ENCODE data around the gene XIRP2. TPM values are rescaled to one million over a fixed set of nuclear protein-coding genes. Genes with fewer than 3 reads are reported as not detected.

The XIRP2 gene
- total and polyA plus RNA-seq, 2 of the 13 experiments (the other 11 are each of a cell fraction or from before 2014, with no cell fraction given), result 0.04 to 0.05 TPM

GRCh38 chr2:166960702-166961270 is 72.5 kb downstream of the XIRP2 start (continued):
- no peak for TF ChIP-seq MNT (IDR thresholded peaks at IDR 0.05)
- TF ChIP-seq GPBP1L1 (CRISPR knock-in tag; IDR thresholded peaks at IDR 0.05), result no peak
- TF ChIP-seq CREM (IDR thresholded peaks at IDR 0.05), result no peak
- no peak for TF ChIP-seq CREM (CRISPR knock-in tag; IDR thresholded peaks at IDR 0.05)
- TF ChIP-seq ZFP37 (CRISPR knock-in tag; IDR thresholded peaks at IDR 0.05; ENCODE audit: borderline replicate concordance), result no peak

GRCh38 chr2:166961933-166962332 is 73.7 kb downstream of the XIRP2 start:
- WGBS (ENCODE audit: low lambda C conversion rate), result 47% methylated on average over 1 of the region's 1 CpG
- Histone ChIP-seq H3K79me2 (ENCODE audit: insufficient read depth, low read length) (no peaks in the 10 kb centered on the region), H3K4me1 (ENCODE audit: insufficient read depth, low read length) (0 out of 2 replicates have a peak, but pooled peaks cover 5% of the 10 kb centered on the region), H2AFZ (ENCODE audit: low read length) (no peak overlapping the region), H3K27me3 (ENCODE audit: control insufficient read depth in 1 of 2, insufficient read depth in 2 of 2, low read length in 2 of 2) (no peaks in the 10 kb centered on the region), H3K9ac (ENCODE audit: insufficient read depth, low read depth, low read length) (no peak overlapping the region), H3K4me3 (replicated peaks in 1 of 3; ENCODE audit: insufficient read depth in 1 of 3, low read depth in 2 of 3, low read length in 3 of 3) (no peak overlapping the region), H3K36me3 (replicated peaks in 1 of 2; ENCODE audit: control insufficient read depth in 1 of 2, insufficient read depth in 2 of 2, low read length in 2 of 2) (no peaks in the 10 kb centered on the region), H3K27ac (ENCODE audit: extremely low read length, insufficient read depth, low read length) (no peak overlapping the region), H3K9me3 (ENCODE audit: low read length) (no peaks in the 10 kb centered on the region), H4K20me1 (ENCODE audit: insufficient read depth, low read length) (no peaks in the 10 kb centered on the region), H3K4me2 (ENCODE audit: low read depth, low read length) (no peak overlapping the region)
- intact Hi-C loops (cut with micrococcal nuclease; ENCODE audit: unreplicated experiment) (no loop called here), in situ Hi-C loops (cut with HindIII; ENCODE audit: extremely low pct_ligation_motif_present, low pct_unique_long_range_greater_than_20kb) (no loop called here)
- ATAC-seq (no peak), FAIRE-seq (no peak), DNase-seq (ENCODE audit: low spot score) (no peak)
- ChIA-PET POLR2A (no interaction called here), CTCF (ENCODE audit: low intra/inter-chr PET ratio, low total read pairs) (no interaction called here)
- no TSS peak for BruUV-seq (replicated peaks)
- TF ChIP-seq NCOR1 (IDR thresholded peaks at IDR 0.05; ENCODE audit: borderline replicate concordance, low read length) (no peak), ZNF569 (CRISPR knock-in tag; IDR thresholded peaks at IDR 0.05; ENCODE audit: borderline replicate concordance) (no peak), NRL (CRISPR knock-in tag; IDR thresholded peaks at IDR 0.05; ENCODE audit: borderline replicate concordance) (no peak), ZNF772 (CRISPR knock-in tag; IDR thresholded peaks at IDR 0.05) (no peak), ZNF296 (CRISPR knock-in tag; conservative IDR thresholded peaks at IDR 0.05) (no peak), MAF1 (CRISPR knock-in tag; IDR thresholded peaks at IDR 0.05; ENCODE audit: borderline replicate concordance) (no peak), ZMYM3 (CRISPR knock-in tag; IDR thresholded peaks at IDR 0.05) (no peak), ZNF510 (CRISPR knock-in tag; IDR thresholded peaks at IDR 0.05; ENCODE audit: low read depth) (no peak), PHF5A (CRISPR knock-in tag; IDR thresholded peaks at IDR 0.05; ENCODE audit: low read depth, unreplicated experiment) (no peak), ZNF18 (CRISPR knock-in tag; IDR thresholded peaks at IDR 0.05; ENCODE audit: insufficient replicate concordance) (no peak), ZNF329 (CRISPR knock-in tag; IDR thresholded peaks at IDR 0.05; ENCODE audit: low read depth) (no peak), RBM39 (IDR thresholded peaks at IDR 0.05; ENCODE audit: low read depth, low read length, poor library complexity, severe bottlenecking) (no peak), ZNF326 (CRISPR knock-in tag; IDR thresholded peaks at IDR 0.05; ENCODE audit: borderline replicate concordance) (no peak), ERF (CRISPR knock-in tag; IDR thresholded peaks at IDR 0.05) (no peak), PTBP1 (IDR thresholded peaks at IDR 0.05; ENCODE audit: low read depth, low read length, poor library complexity, severe bottlenecking) (no peak), RBM22 (optimal IDR thresholded peaks at IDR 0.05; ENCODE audit: low read length) (no peak)
